ENCODE data around the gene FOXP3.

FOXP3 gene

GRCh38 chrX:49212861-49213260, 51.6 kb downstream of the FOXP3 start:
- DNase-seq = no peak

- no peak for DNase-seq
These were observed 52.3 kb downstream of the FOXP3 start for GRCh38 chrX:49212209-49212608.

GRCh38 chrX:49211074-49211473, 53.4 kb downstream of the FOXP3 start:
- no peak for DNase-seq

- DNase-seq = no peak
These were observed 54.1 kb downstream of the FOXP3 start for GRCh38 chrX:49210406-49210805.

- no peak for DNase-seq
These were observed 54.9 kb downstream of the FOXP3 start for GRCh38 chrX:49209434-49210251.

- DNase-seq = no peak
These were observed 56.1 kb downstream of the FOXP3 start for GRCh38 chrX:49208399-49208798.

GRCh38 chrX:49206543-49206942, 58.0 kb downstream of the FOXP3 start:
- no peak for DNase-seq

GRCh38 chrX:49205443-49205842, 59.1 kb downstream of the FOXP3 start:
- no peak for DNase-seq

- DNase-seq = no peak
These were observed 59.8 kb downstream of the FOXP3 start for GRCh38 chrX:49204709-49205108.

- no peak for DNase-seq
These were observed 60.5 kb downstream of the FOXP3 start for GRCh38 chrX:49204017-49204416.

GRCh38 chrX:49203536-49203935, 61.0 kb downstream of the FOXP3 start:
- DNase-seq = no peak

- DNase-seq = no peak
These were observed 62.5 kb downstream of the FOXP3 start for GRCh38 chrX:49202022-49202421.

Measured in hematopoietic multipotent progenitor cell treated with erythropoietin and hydrocortisone succinate and interleukin-3 and kit ligand, for 8 days (in vitro differentiated cells).